HG02981 (cell line): ENCODE results near the gene TTYH2.
"Not testable (repeated sequence)": the region's sequence is repeated elsewhere in the genome, so short reads cannot be mapped to it uniquely, and the experiment has no call there.

Experiments used
- ATAC-seq: cut with Tn5 transposase; IDR thresholded peaks from one replicate; pipeline ENCODE4 v1.9.1; 2021; ENCODE audit warnings: mild to moderate bottlenecking, moderate library complexity; ENCODE audit not compliant: unreplicated experiment

The TTYH2 gene, protein sequence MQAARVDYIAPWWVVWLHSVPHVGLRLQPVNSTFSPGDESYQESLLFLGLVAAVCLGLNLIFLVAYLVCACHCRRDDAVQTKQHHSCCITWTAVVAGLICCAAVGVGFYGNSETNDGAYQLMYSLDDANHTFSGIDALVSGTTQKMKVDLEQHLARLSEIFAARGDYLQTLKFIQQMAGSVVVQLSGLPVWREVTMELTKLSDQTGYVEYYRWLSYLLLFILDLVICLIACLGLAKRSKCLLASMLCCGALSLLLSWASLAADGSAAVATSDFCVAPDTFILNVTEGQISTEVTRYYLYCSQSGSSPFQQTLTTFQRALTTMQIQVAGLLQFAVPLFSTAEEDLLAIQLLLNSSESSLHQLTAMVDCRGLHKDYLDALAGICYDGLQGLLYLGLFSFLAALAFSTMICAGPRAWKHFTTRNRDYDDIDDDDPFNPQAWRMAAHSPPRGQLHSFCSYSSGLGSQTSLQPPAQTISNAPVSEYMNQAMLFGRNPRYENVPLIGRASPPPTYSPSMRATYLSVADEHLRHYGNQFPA

DNA sequence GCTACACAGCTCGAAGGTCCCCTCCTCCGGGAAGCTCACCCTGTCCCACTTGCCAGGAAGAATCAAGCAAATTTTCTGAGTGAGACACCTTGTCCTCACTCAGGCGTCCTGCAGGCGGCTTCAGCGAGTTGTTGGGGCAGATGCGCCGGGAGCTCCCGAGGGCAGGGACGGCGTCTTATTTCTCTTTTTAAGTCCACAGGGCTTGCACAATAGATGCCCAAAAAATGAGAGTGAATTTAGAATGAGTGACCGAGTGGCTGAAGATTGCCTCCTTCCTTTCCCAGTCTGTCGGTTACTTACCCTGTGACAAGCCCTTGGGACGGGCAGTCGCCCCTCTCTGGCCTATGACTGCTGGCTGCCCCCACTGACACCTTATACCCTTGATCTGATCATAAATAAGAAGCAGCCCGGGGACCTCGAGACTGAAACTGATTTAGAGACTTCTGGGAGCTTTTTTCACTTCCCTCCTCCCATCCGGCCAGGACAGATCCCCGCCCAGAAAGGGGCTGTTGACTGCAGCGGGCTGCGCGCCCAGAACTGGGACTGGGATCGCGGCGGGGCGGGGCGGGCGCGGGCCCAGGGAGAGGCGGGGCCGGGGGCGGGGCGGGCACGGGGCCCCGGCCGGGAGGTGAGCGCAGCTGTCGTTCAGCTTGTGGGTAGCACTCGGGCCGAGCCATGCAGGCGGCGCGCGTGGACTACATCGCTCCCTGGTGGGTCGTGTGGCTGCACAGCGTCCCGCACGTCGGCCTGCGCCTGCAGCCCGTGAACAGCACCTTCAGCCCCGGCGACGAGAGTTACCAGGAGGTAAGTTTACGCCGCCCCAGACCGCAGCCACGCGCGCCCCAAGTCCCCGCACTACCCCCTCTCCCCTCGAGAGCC is at the start of gene TTYH2:
TSS of gene TTYH2 (plus strand) at position 659 of the 879 bp plus-strand sequence. CDS start at position 676, 17 bp downstream.
- ATAC-seq = peak; percentile 61

DNA sequence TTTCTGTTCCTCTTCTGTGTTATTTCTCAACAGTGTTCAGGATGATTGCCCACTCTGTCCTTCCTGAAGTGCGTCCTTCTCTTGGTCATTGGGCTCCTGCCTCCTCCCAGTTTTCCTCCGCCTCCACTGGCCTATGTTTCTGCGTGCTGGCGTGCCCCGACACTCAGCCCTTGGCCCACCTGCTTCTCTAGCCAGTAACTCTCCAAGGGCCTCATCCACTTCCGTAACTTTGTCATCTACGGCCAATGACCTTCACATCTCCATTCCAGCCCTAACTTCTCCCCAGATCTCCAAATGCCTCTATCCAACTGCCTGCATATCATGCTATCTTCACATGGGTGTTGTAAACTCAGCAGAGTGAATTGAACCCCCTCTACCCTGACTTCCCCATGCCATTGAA is 49.5 kb upstream of the TTYH2 start:
- no peak for ATAC-seq

DNA sequence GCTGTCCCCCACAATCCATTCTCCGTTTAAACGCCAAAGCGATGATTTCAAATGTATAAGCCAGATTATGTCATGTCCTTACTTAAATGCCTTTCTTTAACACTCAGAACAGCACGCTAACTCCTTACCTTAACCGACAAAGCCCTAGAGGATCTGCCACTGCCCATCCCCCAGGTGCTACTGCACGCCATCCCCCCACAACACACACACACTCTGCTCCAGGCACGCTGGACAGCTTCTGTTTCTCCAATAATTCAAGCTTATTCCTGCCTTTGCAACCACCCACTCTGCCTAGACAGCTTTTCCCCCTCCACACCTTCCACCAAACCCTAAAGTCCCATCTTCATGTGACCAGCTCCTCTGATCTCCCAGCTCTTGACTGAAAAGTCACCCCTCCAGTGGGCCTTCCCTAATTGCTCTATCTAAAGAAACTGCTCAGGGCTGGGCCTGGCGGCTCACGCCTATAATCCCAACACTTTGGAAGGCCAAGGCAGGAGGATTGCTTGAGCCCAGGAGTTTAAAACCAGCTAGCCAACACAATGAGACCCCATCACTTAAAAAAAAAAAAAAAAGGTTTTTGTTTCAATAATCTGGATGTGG is 48.8 kb upstream of the TTYH2 start:
- ATAC-seq = no peak

DNA sequence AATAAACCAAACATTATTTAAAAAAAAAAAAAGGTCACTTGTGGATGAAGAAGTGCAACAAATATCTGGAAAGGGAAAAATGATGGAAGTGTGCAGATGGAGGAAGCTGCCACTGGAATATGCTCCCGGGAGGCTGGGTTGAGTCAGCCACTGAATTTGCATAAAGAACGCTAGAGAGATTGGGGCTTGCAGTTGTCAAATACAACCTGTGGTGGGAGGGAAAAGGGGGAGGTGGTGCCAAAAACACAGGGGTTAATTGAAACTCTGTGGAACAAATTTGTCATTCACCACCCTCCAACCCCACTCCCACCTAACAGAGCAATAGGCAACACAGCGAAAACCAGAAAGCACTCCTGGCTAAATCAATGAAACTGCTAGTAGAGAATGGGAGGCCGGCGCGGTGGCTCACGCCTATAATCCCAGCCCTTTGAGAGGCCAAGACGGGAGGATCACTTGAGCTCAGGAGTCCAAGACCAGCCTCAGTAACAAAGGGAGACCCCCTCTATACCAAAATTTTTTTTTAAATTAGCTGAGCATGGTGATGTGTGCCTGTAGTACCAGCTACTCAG is 47.5 kb upstream of the TTYH2 start:
- ATAC-seq = no peak

DNA sequence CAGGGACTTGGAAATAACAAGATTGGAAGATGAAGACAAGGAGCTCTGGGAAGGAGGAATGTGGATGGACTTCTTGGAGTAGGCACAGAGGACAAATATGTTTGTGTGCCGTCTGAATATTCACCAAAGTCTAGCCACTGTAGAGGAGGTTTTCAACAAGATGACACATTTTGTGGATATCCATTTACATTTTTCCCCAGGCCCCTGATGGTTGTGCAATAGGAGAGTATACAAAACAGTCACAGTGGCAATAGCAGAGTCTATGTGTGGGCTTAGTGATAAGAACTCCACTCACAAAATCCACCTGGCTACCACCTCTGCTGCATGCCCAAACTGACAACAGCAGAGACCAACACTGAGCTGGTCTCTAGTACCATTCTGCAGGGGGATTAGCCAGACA is 42.4 kb upstream of the TTYH2 start:
- ATAC-seq = no peak

DNA sequence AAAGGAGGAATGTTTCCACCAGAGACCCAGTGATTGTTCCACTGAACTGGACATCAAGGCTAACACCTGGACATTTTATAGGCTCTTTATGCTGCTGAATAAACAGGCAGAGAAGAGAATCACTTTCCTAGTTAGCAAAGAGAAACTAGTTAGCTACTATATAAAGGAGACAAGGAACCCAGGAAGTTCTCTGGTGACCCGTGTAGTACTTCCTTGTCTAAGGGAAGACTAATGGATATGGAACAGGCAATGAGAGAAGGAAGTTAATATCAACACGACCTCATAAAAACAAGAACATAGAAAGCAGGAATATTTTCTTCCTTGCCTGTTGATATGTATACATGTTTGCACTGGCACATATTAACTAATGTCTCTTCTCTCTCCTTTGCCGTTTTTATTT is 40.7 kb upstream of the TTYH2 start:
- no peak for ATAC-seq

DNA sequence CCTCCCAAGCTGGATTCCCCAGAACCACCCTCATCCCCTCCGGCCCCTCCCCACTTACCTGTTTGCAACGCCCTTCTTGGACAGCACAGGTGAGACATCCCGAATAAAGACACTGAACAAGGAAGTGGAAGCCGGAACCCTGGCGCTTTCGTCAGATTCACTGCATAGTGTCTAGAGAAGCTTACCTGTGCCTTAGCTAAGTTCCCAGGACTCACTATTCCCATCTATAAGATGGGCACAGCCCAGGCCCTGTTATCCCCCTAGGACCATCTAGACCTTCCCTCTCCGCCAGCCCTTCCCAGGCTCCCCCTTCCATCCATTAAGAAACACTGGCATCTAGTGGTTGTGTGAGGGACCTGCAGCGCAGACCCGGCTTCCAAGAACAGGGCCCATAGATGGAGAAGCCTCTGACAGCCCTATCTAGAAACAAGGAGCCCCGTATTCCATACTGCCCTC is 36.8 kb upstream of the TTYH2 start:
- ATAC-seq = no peak

DNA sequence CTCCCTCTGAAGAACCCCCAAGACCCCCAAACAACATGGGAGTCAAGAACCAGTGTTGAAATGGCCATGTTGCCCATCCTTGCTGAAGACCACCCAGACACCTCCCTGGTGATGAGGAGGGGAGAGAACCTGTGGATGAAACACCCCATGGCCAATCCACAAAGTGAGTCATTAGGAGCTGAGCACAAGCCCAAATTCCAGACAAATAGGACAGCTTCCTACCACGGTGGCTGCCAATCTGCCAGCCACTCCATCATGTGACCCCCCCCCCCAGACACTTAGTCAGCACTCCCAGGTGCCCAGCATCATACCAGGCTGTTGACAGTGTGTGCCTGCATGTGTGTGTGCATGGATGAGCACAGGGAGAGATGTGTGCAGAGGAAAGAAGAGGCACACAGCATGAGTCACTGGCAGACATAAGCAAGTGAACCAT is 36.3 kb upstream of the TTYH2 start:
- ATAC-seq = no peak

DNA sequence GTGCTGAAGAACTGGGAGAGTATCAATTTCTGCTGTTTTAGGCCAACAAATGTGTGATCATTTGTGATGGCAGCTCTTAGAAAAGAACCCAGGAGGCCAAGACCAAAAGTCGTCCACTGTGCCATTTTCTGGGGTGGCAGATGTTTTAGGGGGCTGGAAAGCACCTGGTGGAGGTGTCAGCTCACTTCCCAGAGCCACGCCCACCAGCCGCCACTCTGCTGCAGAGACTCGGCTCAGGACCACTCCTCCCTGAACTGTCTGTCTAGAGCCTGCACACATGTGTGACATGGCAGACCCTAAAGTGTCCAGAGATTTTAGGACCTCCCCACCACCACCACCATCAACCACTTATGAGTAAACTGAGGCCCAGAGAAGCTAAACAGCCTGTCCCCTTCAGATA is 33.8 kb upstream of the TTYH2 start:
- ATAC-seq = no peak

DNA sequence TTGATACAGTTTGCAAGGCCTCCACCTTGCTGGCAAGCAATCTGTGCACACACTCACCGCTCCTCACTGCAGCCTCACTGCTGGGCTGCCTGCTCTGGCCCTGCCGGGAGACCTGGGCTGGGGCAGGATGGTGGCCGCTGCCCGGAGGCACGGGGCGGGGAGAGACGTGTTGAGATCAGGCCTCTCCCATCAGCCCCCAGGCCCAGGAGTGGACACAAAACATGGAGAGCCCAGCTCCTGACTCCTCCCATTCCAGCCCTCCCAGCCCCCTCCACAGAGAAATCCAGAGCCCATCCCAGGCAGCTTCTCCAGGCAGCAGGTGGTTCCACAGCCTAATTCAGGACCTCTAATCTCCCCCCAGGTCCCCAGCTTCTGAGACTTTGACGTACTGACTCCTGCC is 33.0 kb upstream of the TTYH2 start:
- ATAC-seq = no peak

DNA sequence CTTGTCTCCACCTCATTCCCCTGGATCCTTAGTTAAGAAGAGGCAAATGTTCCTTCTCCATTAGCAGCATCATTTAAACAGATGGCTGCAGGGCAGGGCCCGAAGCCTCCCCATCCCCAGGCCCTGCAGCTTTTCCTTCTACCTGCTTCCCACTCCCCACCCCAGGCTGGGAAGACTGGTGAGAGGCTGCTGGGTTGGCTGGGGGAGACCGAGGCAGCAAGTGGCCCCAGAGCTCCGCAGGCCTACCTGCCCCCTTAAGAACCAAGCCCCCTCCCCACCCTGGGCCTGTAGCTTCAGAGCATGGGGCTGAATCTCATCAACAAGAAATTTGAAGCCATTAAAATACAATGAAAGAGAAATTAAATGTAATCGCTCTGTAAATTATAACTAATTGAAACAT is 32.0 kb upstream of the TTYH2 start:
- ATAC-seq = no peak

DNA sequence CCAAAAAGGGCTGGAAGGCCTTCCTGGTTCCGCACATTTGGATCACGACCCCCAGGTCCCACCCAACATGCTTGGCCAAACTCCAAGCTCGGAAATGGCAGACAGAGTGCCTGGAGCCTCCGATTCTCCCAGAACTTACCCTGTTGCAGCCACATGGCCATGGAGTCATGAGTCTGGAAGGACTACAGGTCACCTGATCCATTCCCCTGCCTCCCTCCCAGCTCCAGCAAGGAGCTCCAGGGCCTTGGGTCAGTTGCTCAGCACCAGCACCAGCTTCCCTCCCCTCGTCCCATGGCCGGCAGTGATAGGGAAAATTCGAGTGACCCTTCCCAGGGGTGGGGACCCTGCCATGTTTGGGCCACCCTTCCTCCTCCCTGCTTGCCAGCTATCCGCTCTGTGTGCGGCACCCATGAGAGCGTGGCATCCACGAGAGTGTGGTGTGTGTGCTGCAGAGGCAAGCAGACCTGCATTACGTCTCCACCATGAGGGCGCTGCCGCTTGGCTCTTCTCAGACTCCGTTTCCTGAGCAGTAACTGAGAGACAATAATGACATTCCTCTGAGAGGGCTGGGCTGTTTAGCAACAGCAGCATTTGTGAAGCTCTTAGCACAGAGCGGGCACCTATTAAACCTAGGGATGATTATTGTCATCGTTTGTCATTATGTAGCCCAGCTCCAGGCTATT is 31.2 kb upstream of the TTYH2 start:
- ATAC-seq = no peak

DNA sequence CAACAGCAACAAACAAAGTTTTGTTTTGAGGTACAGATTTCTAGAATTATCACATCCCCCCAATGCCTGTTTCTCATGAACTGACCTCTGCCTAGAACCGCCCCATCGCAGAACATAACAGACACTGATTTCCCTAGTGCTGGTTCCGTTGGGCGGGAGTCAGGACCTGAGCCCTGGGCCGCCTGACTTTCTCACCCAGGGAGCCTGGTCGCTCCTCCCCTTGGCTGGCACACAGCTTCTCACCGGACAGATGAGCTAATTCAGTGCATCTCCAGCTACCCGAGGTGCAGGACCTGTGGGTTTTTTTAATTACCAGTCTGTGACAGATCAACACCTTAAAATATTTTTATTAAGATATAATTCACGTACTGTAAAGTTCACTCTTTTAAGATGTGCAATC is 30.0 kb upstream of the TTYH2 start:
- ATAC-seq = no peak

DNA sequence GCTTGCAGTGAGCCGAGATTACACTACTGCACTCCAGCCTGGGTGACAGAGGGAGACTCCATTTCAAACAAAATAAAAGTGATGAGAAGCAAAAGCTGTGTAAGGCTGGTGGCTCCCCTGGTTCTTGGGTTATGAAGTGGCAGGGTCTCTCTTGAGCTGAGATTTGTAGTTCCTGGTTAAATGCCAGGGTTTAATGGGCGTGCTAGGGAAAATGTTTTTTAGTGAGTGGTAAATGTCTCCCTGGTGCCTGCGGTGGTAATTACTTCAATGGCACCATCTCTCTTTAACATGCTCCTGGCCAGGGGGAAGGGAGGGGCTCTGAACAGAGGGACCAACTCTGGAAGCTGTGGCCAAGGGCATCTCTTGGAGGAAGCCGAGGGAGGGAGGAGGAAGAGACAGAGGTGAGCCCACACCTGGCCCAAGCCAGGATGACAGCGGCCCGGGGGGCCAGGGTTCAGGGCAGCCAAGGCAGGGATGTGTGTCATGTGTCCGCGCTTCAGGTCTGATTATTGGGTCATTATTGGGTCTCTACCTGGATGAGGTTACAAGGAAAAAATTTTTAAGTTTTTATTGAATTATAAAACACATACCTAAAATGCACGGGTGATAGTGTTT is 27.7 kb upstream of the TTYH2 start:
- no peak for ATAC-seq

DNA sequence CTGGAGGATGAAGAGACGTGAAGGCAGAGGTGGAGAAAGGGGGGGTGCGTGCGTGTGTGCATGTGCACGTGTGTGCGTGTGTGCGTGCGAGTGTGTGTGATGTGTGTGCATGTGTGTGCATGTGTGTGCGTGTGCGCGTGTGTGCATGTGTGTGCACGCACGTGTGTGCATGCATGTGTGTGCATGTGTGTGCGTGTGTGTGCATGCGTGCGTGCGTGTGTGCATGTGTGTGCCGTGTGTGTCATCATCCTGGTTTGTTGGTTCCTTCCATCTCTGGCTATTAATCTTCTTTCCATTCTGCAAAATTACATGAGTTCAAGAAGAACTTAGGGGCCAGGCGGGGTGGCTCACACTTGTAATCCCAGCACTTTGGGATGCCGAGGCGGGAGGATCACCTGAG is 26.9 kb upstream of the TTYH2 start:
- ATAC-seq = no peak

DNA sequence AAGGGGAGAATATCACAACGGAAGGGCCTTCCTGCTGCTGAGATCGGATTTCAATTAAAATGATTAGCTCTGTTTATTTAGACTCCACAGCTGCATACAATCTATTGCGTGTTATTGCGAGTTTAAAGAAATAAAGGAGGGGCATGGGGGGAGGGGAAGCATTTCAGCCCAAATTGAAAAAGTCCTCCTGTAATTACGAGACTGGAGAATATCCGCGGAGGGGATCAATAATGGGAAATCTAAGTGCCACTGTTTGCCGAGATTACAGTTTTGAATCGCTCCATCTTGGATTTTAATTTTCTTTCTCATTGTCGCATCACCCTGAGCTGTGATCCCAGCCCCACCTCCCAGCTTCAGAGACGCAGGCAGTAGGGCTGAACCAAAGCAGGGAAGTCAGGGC is 25.6 kb upstream of the TTYH2 start:
- no peak for ATAC-seq

DNA sequence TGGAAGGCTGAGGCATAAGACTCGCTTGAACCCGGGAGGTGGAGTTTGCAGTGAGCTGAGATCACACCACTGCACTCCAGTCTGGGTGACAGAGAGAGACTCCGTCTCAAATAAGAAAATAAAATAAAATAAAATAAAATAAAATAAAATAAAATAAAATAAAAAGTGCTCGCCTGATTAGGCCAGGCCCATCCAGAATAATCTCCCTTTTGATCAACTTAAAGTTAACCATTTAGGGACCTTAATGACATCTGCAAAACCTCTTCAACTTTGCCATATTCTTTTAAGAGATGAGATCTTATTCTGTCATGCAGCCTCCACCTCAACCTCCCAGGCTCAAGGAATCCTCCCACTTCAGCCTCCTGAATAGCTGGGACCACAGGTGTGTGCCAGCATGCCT is 24.7 kb upstream of the TTYH2 start:
- ATAC-seq = not testable (repeated sequence)

DNA sequence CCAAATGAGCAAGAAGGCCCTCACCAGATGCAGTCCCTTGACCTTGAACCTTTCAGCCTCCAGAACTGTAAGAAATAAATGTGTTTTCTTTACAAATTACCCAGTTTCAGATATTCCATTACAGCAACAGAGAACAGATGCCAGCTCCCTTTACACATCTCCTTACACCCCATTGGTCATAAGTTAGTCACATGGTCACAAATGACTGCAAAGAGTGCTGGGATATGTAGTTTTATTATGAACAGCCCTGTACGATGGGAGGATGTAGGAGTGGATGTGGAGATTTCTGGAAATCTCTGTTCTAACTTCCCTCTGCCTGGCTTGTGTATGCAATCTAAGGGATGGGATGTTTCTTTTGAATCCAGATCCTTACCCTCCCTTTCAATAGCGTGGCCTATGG is 23.2 kb upstream of the TTYH2 start:
- no peak for ATAC-seq

DNA sequence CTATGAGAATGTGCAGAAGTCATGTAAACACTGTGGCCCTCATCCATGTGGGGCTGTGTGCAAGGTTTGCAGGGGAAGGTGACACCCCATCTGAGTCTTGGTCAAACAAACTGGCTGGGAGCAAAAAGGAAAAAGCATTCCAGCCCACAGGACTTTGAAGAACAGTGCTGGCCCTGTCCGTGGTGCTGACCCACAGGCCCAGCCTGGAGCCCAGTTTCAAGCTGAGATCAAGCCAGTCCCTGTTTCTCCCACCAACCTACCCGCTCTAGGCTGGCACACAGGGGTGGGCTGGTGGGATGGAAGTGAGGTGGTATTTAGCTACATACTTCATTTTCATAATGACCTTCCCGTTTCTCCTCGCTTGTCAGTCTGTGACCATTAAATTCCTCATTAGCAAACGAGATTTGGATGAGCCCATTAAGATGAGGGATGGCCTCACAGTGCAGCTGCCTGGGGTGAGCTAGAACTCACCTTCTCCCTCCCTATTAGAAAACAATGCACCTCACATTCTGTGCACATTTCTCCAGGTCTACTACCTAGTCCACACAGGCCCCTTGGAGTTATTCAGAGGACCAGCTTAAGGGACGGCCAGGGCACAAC is 22.5 kb upstream of the TTYH2 start:
- no peak for ATAC-seq
